HEK293 (cell line): Measurements from ENCODE around the gene BCOR.

Source experiments
- CTCF ChIA-PET: fragments of 350-600 bp; formaldehyde crosslinking; extraction: SDS; loops from one replicate; lab custom pipeline; 2021; ENCODE audit warnings: antibody characterized with exemption; lab: Yijun Ruan, JAX
- POLR2A ChIA-PET: fragments of 300-600 bp; formaldehyde crosslinking; extraction: SDS; loops from one replicate; lab custom pipeline; 2020; ENCODE audit warnings: antibody characterized with exemption, inconsistent platforms; lab: Yijun Ruan, JAX
- H3K27ac ChIP-seq: fragments of 200-500 bp; sonication (Bioruptor generic); 2 replicates; pipeline ENCODE4 v1.5.1; 2014; ENCODE audit warnings: low read depth, low read length, control low read depth, inconsistent platforms; ENCODE audit errors: extremely low read depth
- H3K36me3 ChIP-seq, 2 experiments: fragments of 200-500 bp in 1 of 2; sonication (Bioruptor generic) in 1 of 2; 1 replicate in 1 of 2; 2 replicates in 1 of 2; pipeline ENCODE4 v1.5.1; 2014 to 2017; ENCODE audit warnings: inconsistent platforms in 2 of 2, low read length in 2 of 2; ENCODE audit not compliant: control insufficient read depth in 2 of 2, insufficient read depth in 1 of 2
- H3K4me1 ChIP-seq: fragments of 200-500 bp; sonication (Bioruptor generic); 2 replicates; pipeline ENCODE4 v1.5.1; 2014; ENCODE audit warnings: mild to moderate bottlenecking, low read length, inconsistent platforms; ENCODE audit not compliant: control insufficient read depth, insufficient read depth
- H3K4me3 ChIP-seq: 2 replicates; pipeline ENCODE4 v1.5.1; 2011; ENCODE audit warnings: low read depth, mild to moderate bottlenecking, control low read depth, low read length, moderate library complexity
- H3K9me3 ChIP-seq: fragments of 200-500 bp; sonication (Bioruptor generic); 2 replicates; pipeline ENCODE4 v1.5.1; 2014; ENCODE audit warnings: low read depth, low read length, inconsistent platforms; ENCODE audit not compliant: control insufficient read depth, insufficient read depth
- BCL11A ChIP-seq: fragments of 450-650 bp; formaldehyde crosslinking; IDR thresholded peaks from 2 replicates; pipeline ENCODE4 v1.5.1; 2016; ENCODE audit warnings: low read depth, missing biosample characterization, missing genetic modification characterization
- EGR2 ChIP-seq: fragments of 450-650 bp; formaldehyde crosslinking; IDR thresholded peaks from 2 replicates; pipeline ENCODE4 v1.5.1; 2016; ENCODE audit warnings: low read depth, missing biosample characterization, missing genetic modification characterization
- GLIS1 ChIP-seq: fragments of 450-650 bp; formaldehyde crosslinking; IDR thresholded peaks from 2 replicates; pipeline ENCODE4 v1.5.1; 2016; ENCODE audit warnings: missing biosample characterization, missing genetic modification characterization
- MYNN ChIP-seq: fragments of 450-650 bp; formaldehyde crosslinking; IDR thresholded peaks from 2 replicates; pipeline ENCODE4 v1.5.1; 2016; ENCODE audit warnings: missing biosample characterization, missing genetic modification characterization, borderline replicate concordance
- REST ChIP-seq: fragments of 450-650 bp; formaldehyde crosslinking; IDR thresholded peaks from 2 replicates; pipeline ENCODE4 v1.5.1; 2016; ENCODE audit warnings: missing biosample characterization, missing genetic modification characterization
- SP3 ChIP-seq: fragments of 450-650 bp; formaldehyde crosslinking; IDR thresholded peaks from 2 replicates; pipeline ENCODE4 v1.5.1; 2016; ENCODE audit warnings: missing biosample characterization, missing genetic modification characterization
- ZEB2 ChIP-seq: fragments of 450-650 bp; formaldehyde crosslinking; IDR thresholded peaks from 2 replicates; pipeline ENCODE4 v1.5.1; 2016; ENCODE audit warnings: missing biosample characterization, missing genetic modification characterization
- ZNF132 ChIP-seq: fragments of 450-650 bp; formaldehyde crosslinking; IDR thresholded peaks from 2 replicates; pipeline ENCODE4 v1.5.1; 2017; ENCODE audit warnings: missing biosample characterization, missing genetic modification characterization, borderline replicate concordance
- ZNF169 ChIP-seq: fragments of 450-650 bp; formaldehyde crosslinking; IDR thresholded peaks from 2 replicates; pipeline ENCODE4 v1.5.1; 2016; ENCODE audit warnings: missing biosample characterization, missing genetic modification characterization
- ZNF184 ChIP-seq: fragments of 450-650 bp; IDR thresholded peaks from 2 replicates; pipeline ENCODE4 v1.5.1; 2018; ENCODE audit warnings: missing biosample characterization, mild to moderate bottlenecking, missing genetic modification characterization
- ZNF2 ChIP-seq: fragments of 450-650 bp; formaldehyde crosslinking; IDR thresholded peaks from 2 replicates; pipeline ENCODE4 v1.5.1; 2016; ENCODE audit warnings: missing biosample characterization, missing genetic modification characterization
- ZNF302 ChIP-seq: fragments of 450-650 bp; formaldehyde crosslinking; IDR thresholded peaks from 2 replicates; pipeline ENCODE4 v1.5.1; 2016; ENCODE audit warnings: missing biosample characterization, missing genetic modification characterization, low read depth
- ZNF544 ChIP-seq: fragments of 450-650 bp; formaldehyde crosslinking; IDR thresholded peaks from 2 replicates; pipeline ENCODE4 v1.5.0; 2017; ENCODE audit warnings: missing biosample characterization, missing genetic modification characterization
- ZNF549 ChIP-seq: fragments of 450-650 bp; IDR thresholded peaks from 2 replicates; pipeline ENCODE4 v1.5.1; 2018; ENCODE audit warnings: missing biosample characterization, missing genetic modification characterization, mild to moderate bottlenecking, inconsistent platforms, moderate library complexity
- ZNF660 ChIP-seq: fragments of 450-650 bp; IDR thresholded peaks from 2 replicates; pipeline ENCODE4 v1.5.1; 2018; ENCODE audit warnings: missing biosample characterization, mild to moderate bottlenecking, missing genetic modification characterization
- TF ChIP-seq, protein P1 (sequence below): fragments of 450-650 bp; formaldehyde crosslinking; IDR thresholded peaks from 2 replicates; pipeline ENCODE4 v1.5.1; 2016; ENCODE audit warnings: missing biosample characterization, missing genetic modification characterization
- TF ChIP-seq, protein P2 (sequence below): fragments of 450-650 bp; formaldehyde crosslinking; IDR thresholded peaks from 2 replicates; pipeline ENCODE4 v1.5.1; 2017; ENCODE audit warnings: missing biosample characterization, missing genetic modification characterization
- TF ChIP-seq, protein P3 (sequence below): fragments of 450-650 bp; formaldehyde crosslinking; IDR thresholded peaks from 2 replicates; pipeline ENCODE4 v1.5.1; 2017; ENCODE audit warnings: missing biosample characterization, missing genetic modification characterization
- TF ChIP-seq, protein P4 (sequence below): fragments of 450-650 bp; formaldehyde crosslinking; conservative IDR thresholded peaks from 2 replicates; pipeline ENCODE4 v1.5.1; 2016; ENCODE audit warnings: low read depth, missing biosample characterization, missing genetic modification characterization

Gene BCOR

GRCh38 chrX:40054793-40055192, 43.0 kb downstream of the BCOR start:
- POLR2A ChIA-PET, result no interaction called here
- Histone ChIP-seq H3K9me3 (peaks cover 2% of the 10 kb centered on the region; the same call in 1 of the 2 replicates), H3K4me1 (no peaks in the 10 kb centered on the region), H3K36me3 (peaks cover 45 to 100% of the 10 kb centered on the region in 2 experiments), H3K27ac (no peak overlapping the region), H3K4me3 (no peak overlapping the region)
- TF ChIP-seq, protein P1, sequence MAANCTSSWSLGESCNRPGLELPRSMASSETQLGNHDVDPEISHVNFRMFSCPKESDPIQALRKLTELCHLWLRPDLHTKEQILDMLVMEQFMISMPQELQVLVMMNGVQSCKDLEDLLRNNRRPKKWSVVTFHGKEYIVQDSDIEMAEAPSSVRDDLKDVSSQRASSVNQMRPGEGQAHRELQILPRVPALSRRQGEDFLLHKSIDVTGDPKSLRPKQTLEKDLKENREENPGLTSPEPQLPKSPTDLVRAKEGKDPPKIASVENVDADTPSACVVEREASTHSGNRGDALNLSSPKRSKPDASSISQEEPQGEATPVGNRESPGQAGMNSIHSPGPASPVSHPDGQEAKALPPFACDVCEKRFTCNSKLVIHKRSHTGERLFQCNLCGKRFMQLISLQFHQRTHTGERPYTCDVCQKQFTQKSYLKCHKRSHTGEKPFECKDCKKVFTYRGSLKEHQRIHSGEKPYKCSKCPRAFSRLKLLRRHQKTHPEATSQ (tag by site-specific recombination), result no peak
- TF ChIP-seq MYNN (tag by site-specific recombination) (no peak), ZNF184 (tag by site-specific recombination) (no peak), ZEB2 (tag by site-specific recombination) (no peak), REST (tag by site-specific recombination) (no peak), ZNF302 (no peak), ZNF2 (tag by site-specific recombination) (no peak), EGR2 (tag by site-specific recombination) (no peak), SP3 (tag by site-specific recombination) (no peak), ZNF132 (tag by site-specific recombination) (no peak), ZNF544 (tag by site-specific recombination) (no peak), ZNF549 (tag by site-specific recombination) (no peak), GLIS1 (tag by site-specific recombination) (no peak), BCL11A (tag by site-specific recombination) (no peak), ZNF169 (tag by site-specific recombination) (no peak), ZNF660 (no peak)
- TF ChIP-seq, protein P2, sequence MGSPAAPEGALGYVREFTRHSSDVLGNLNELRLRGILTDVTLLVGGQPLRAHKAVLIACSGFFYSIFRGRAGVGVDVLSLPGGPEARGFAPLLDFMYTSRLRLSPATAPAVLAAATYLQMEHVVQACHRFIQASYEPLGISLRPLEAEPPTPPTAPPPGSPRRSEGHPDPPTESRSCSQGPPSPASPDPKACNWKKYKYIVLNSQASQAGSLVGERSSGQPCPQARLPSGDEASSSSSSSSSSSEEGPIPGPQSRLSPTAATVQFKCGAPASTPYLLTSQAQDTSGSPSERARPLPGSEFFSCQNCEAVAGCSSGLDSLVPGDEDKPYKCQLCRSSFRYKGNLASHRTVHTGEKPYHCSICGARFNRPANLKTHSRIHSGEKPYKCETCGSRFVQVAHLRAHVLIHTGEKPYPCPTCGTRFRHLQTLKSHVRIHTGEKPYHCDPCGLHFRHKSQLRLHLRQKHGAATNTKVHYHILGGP (tag by site-specific recombination), result no peak
- TF ChIP-seq, protein P3, sequence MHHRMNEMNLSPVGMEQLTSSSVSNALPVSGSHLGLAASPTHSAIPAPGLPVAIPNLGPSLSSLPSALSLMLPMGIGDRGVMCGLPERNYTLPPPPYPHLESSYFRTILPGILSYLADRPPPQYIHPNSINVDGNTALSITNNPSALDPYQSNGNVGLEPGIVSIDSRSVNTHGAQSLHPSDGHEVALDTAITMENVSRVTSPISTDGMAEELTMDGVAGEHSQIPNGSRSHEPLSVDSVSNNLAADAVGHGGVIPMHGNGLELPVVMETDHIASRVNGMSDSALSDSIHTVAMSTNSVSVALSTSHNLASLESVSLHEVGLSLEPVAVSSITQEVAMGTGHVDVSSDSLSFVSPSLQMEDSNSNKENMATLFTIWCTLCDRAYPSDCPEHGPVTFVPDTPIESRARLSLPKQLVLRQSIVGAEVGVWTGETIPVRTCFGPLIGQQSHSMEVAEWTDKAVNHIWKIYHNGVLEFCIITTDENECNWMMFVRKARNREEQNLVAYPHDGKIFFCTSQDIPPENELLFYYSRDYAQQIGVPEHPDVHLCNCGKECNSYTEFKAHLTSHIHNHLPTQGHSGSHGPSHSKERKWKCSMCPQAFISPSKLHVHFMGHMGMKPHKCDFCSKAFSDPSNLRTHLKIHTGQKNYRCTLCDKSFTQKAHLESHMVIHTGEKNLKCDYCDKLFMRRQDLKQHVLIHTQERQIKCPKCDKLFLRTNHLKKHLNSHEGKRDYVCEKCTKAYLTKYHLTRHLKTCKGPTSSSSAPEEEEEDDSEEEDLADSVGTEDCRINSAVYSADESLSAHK (tag by site-specific recombination), result no peak
- TF ChIP-seq, protein P4, sequence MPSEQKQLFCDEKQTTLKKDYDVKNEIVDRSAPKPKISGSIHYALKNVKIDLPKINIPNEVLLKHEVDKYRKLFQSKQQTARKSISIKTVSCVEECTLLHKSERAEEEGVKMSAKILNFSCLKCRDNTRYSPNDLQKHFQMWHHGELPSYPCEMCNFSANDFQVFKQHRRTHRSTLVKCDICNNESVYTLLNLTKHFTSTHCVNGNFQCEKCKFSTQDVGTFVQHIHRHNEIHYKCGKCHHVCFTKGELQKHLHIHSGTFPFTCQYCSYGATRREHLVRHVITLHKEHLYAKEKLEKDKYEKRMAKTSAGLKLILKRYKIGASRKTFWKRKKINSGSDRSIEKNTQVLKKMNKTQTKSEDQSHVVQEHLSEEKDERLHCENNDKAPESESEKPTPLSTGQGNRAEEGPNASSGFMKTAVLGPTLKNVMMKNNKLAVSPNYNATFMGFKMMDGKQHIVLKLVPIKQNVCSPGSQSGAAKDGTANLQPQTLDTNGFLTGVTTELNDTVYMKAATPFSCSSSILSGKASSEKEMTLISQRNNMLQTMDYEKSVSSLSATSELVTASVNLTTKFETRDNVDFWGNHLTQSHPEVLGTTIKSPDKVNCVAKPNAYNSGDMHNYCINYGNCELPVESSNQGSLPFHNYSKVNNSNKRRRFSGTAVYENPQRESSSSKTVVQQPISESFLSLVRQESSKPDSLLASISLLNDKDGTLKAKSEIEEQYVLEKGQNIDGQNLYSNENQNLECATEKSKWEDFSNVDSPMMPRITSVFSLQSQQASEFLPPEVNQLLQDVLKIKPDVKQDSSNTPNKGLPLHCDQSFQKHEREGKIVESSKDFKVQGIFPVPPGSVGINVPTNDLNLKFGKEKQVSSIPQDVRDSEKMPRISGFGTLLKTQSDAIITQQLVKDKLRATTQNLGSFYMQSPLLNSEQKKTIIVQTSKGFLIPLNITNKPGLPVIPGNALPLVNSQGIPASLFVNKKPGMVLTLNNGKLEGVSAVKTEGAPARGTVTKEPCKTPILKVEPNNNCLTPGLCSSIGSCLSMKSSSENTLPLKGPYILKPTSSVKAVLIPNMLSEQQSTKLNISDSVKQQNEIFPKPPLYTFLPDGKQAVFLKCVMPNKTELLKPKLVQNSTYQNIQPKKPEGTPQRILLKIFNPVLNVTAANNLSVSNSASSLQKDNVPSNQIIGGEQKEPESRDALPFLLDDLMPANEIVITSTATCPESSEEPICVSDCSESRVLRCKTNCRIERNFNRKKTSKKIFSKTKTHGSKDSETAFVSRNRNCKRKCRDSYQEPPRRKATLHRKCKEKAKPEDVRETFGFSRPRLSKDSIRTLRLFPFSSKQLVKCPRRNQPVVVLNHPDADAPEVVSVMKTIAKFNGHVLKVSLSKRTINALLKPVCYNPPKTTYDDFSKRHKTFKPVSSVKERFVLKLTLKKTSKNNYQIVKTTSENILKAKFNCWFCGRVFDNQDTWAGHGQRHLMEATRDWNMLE (tag by site-specific recombination), result no peak
- CTCF ChIA-PET, result no interaction called here
